HG03196 (cell line): ENCODE results near the gene PRDM16.

Experiments
- ATAC-seq: cut with Tn5 transposase; IDR thresholded peaks from one replicate; pipeline ENCODE4 v1.9.1; 2021; ENCODE audit not compliant: unreplicated experiment

PRDM16 gene

GRCh38 chr1:3032371-3033039 lies 36.5 kb upstream of the PRDM16 start:
- ATAC-seq = no peak

DNA sequence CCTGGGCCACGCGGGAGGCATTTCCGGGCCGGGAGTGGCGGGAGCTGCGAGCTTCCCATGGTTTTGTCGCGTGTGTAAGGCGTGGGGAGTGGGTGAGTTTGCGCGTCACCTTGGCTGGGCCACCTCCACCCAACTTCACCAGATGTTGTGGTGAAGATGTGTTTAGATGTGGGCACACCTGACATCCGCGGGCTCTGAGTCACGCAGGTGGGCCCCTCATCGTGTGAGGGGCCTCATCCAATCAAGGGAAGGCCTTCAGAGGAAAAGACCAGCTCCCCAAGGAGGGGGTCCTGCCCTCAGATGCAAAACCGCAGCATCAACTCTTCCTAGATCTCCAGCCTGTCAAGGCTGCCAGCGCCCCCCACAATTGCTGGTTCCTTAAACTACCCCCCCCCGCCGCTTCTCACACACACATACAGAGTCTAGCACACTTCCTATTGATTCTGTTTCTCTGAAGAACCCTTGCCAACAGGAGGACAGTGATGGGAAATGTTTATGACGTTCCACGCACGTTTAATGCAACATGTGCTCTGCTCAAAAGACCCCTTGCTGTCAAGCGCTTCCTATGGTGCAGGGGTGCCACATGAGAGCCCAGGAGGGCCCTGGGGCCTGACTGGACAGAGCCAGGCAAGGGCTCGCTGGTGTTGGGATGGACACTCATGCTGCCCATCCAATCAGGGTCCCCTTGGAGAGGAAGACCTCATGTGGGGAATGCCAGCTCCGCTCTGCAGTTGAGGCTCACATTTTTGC lies 35.8 kb upstream of the PRDM16 start:
- ATAC-seq = no peak

DNA sequence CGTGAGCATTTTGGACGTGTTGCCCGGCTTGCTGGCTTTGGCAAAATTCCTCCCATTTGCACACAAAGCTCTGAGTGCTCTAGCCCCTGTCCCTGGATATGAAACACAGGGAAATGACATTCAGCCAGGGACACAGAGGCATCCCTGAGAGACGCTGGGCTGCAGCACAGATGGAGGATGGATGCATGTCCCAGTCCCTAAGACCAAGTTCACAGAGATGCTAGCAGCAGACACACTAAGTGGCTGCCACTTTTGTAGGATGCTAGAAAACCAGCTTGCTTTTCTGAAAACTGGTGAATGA lies 35.3 kb upstream of the PRDM16 start:
- no peak for ATAC-seq

GRCh38 chr1:3034162-3034561 lies 34.8 kb upstream of the PRDM16 start:
- ATAC-seq = no peak

DNA sequence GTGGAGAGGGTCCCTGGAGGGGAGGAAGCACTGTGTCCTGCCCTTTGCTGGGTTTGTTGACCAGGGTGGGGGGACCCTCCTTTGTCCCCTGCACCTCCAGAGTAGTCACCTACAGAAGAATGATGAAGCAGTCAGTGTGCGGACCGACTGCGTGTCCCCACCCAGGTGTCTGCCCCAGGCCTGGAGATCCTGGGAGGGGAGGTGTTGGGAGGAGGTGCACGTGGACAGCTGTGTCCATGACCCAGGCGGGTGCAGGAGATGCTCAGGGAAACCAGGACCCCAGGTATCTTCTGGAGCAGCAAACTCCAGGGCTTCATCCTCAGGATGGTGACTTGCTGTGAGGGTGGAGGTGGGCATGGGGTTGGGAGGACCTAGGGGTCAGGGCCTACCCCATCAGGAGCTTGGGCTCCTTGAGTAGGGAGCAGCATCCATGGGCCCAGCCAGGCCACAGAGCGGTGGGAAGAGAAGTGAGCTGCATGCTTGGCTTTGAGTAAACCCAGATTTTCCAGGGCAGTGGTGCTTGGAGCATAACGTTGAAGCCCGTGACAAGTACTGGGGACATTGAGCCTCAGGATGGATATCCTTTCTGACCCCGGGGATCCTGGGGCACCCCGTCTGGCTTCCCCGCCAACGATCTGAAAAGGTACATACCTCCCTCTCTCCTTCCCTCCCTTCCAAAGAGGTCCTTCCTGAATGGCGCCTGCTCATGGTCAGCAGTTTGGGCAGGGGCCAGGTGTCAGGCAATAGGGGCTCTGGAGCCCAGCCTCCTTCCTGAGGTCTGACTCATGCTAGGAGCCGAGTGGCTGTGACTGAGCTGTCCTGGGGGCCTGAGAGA lies 34.1 kb upstream of the PRDM16 start:
- ATAC-seq = no peak

- ATAC-seq = no peak
Measured at GRCh38 chr1:3035563-3036446, 33.2 kb upstream of the PRDM16 start.

DNA sequence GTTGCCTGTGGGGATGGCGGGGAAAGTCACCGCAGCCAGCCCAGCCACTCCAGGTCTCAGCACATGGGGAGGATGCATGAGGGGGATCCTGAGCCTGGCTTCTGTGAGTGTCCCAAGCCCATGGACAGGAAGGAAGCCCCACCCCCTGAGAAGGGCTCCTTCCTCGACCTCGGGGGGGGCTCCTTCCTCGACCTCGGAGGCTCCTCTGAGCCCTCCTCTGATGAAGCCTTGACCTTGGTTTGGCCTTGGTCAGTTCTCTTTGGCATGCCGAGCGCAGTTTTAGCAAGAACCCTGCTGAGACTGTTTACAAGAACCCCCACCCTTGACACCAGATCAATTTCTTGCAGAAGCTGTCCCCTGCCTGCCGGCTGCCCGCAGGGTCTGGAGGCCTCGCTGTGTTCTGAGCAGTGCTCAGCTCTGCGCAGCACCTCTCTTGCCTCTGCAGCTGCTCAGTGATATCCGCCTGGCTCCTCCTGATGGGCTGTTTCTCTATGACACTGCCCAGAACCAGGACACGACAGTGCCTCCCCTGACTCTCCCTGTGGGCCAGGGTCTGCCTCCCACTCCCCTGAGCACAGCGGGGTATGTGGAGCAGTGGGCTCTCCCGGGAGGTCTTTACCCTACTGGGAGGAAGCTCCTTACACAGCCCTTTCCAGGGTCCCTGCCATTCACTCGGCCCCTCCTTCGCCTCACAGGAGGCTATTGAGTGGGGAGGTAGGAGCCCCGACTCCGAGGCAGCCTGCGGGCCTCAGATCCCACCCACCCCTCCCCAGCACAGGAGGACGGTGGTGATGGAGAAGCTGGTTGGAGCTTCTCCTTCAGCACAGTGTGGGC lies 32.3 kb upstream of the PRDM16 start:
- no peak for ATAC-seq

- no peak for ATAC-seq
Measured at GRCh38 chr1:3037281-3038040, 31.5 kb upstream of the PRDM16 start.

GRCh38 chr1:3038113-3038551 lies 30.9 kb upstream of the PRDM16 start:
- ATAC-seq = no peak

- no peak for ATAC-seq
Measured at GRCh38 chr1:3038571-3039181, 30.3 kb upstream of the PRDM16 start.

GRCh38 chr1:3040004-3040403 lies 29.0 kb upstream of the PRDM16 start:
- ATAC-seq = no peak

DNA sequence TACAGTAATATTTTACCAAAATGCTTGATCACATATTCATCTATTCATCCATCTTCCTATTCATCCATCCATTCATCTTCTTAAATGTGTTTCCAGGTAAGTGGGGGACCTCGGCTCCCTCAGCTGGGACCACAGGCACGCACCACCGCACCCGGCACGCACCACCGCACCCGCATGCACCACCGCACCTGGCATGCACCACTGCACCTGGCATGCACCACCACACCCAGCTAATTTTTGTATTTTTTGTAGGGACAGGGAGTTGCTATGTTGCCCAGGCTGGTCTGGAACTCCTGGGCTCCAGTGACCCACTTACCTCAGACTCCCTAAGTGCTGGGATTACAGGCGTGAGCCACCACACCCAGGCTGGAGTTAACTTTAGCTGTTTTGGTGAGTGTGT lies 26.5 kb upstream of the PRDM16 start:
- ATAC-seq = no peak

GRCh38 chr1:3049164-3049563 lies 19.8 kb upstream of the PRDM16 start:
- ATAC-seq = no peak

DNA sequence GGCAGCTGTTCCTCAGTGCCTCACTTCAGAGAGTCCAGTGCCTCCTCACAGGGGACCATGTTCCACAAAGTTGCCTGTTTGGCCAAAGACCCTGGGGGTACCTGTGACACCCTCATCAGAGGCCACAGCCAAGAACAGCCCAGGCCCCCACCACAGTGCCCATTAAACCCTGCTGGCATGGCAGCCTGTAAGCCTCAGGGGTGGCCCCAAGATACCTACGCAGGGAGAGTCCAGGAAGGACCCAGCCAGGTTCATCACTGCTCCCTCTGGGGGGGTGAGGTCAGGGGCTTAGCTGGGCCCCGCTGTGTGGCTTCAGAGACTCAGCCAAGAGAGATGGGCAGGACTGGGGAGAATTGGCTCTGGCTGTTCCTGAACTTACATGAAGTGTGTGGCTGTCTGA lies 19.1 kb upstream of the PRDM16 start:
- no peak for ATAC-seq

DNA sequence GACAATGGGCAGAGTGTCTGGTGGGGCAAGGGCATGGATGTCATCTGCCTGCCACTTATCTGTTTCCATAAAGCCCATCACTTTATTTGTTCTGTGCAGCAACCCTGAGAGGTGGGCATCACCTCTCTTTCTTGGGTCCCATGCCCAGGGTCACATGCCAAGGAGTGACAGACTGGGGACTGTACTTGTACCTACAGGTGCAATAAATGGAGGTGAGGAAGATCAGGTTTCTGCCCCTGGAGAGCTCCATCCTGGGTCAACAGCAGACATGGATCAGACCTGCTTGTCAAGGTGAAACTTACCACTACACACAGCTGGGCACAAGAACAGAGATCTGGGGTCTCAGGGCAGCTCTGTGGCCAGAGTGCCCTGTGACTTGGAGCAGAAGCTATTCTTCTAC lies 18.4 kb upstream of the PRDM16 start:
- ATAC-seq = no peak

DNA sequence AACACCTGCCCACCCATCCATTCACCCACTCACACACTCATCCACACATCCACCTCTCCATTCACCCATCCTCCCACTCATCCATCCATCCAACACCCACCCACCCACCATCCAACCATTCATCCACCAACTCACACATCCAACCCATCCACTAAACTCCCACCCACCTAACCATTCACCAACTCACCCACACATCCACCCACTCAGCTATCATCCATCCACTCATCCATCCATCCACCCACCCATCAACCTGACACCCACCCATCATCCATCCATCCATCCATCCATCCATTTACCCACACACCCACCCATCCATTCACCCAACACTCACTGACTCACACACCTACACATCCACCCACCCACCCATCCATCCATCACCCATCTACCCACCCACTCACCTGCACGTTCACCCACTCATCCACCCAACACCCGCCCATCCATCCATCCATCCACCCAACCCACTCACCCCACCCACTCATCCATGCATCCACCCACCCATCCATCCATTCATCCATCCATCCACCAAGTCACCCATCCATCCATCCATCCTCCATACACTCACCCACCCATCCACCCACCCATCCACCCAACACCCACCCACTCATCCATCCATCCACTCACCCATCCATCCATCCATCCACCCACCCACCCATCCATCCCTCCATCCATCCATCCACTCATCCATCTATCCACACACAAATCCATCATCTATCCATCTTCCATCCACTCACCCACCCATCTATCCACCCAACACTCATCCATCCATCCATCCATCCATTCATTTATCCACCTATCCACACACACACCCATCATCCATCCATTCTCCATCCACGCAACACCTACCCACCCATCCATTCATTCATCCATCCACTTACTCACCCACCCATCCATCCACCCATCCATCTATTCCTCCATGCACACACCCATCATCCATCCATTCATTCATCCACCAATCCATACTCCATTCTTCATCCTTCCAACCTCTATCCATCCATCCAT lies 17.4 kb upstream of the PRDM16 start:
- no peak for ATAC-seq

DNA sequence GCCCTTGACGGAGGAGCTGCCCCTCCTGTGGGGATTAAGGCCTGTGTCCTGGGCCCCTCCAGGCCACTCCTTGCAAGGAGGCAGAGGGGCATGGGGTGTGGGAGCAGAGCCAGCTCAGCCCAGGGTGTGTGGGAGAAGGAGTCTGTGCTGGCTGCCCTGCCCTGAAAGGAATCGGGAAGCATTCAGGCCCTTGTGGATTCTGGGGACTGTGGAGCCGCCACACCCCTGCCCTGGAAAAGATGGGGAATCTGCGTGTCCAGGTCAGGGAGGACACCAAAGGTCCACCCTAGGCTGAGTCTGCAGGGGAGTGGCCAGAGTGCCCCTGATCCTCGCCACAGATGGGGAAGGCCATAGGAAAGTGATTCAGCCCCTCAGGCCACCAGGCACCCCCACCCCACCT lies 16.5 kb upstream of the PRDM16 start:
- ATAC-seq = no peak
